CD4-positive, CD25-positive, alpha-beta regulatory T cell (primary cell): ENCODE results near the gene AFDN. TPM values are rescaled to one million over a fixed set of nuclear protein-coding genes. Genes with fewer than 3 reads are reported as not detected.

ENCODE experiments used
- ATAC-seq, 2 donors: fragments of 150-1000 bp; cut with Tn5 transposase; one replicate each; pipeline ENCODE4 v1.10.0; 2021; ENCODE audit warnings: low read depth in 2 of 2, moderate number of reproducible peaks in 2 of 2, moderate library complexity in 1 of 2
- DNase-seq, 3 donors: peaks; one replicate each; pipeline versions ENCODE4 v3.0.0 to v3.0.0-alpha.2; 2012 to 2022; ENCODE audit warnings: mixed read lengths in 1 of 3
- H3K27ac ChIP-seq: one replicate; pipeline ENCODE4 v1.7.0; 2013; ENCODE audit warnings: mild to moderate bottlenecking, low read length; ENCODE audit not compliant: insufficient read depth, poor library complexity, severe bottlenecking
- H3K27me3 ChIP-seq: one replicate; pipeline ENCODE4 v1.7.0; 2013; ENCODE audit warnings: low read length; ENCODE audit not compliant: control insufficient read depth, insufficient read depth
- H3K36me3 ChIP-seq: one replicate; pipeline ENCODE4 v1.7.0; 2013; ENCODE audit warnings: mild to moderate bottlenecking, low read length, moderate library complexity; ENCODE audit not compliant: control insufficient read depth, insufficient read depth
- H3K4me1 ChIP-seq: 2 replicates; pipeline ENCODE4 v1.7.0; 2013; ENCODE audit warnings: mild to moderate bottlenecking, low read length; ENCODE audit not compliant: insufficient read depth, control insufficient read depth, poor library complexity, severe bottlenecking
- H3K4me3 ChIP-seq: one replicate; pipeline ENCODE4 v1.7.0; 2013; ENCODE audit warnings: low read depth, mild to moderate bottlenecking, low read length, moderate library complexity
- H3K9me3 ChIP-seq, 2 experiments: 1 replicate in 1 of 2; 2 replicates in 1 of 2; pipeline ENCODE4 v1.7.0; 2013; ENCODE audit warnings: low read length in 2 of 2, mild to moderate bottlenecking in 1 of 2, moderate library complexity in 1 of 2; ENCODE audit not compliant: control insufficient read depth in 2 of 2
- H3K27ac Mint-ChIP-seq, 3 donors: one replicate each; pipeline ENCODE4 v1.8.0; 2020 to 2022; ENCODE audit warnings: mild to moderate bottlenecking in 3 of 3, mixed read lengths in 3 of 3, moderate library complexity in 2 of 3
- H3K27me3 Mint-ChIP-seq: one replicate; pipeline ENCODE4 v1.8.0; 2022; ENCODE audit warnings: mild to moderate bottlenecking, mixed read lengths
- H3K36me3 Mint-ChIP-seq: one replicate; pipeline ENCODE4 v1.8.0; 2020; ENCODE audit warnings: mixed read lengths
- H3K4me1 Mint-ChIP-seq, 4 donors: one replicate each; pipeline ENCODE4 v1.8.0; 2020 to 2022; ENCODE audit warnings: mixed read lengths in 4 of 4, mild to moderate bottlenecking in 1 of 4
- H3K4me3 Mint-ChIP-seq, 4 donors: one replicate each; pipeline ENCODE4 v1.8.0; 2020 to 2022; ENCODE audit warnings: mild to moderate bottlenecking in 4 of 4, mixed read lengths in 4 of 4, moderate library complexity in 3 of 4
- H3K9me3 Mint-ChIP-seq, 7 donors: one replicate each; pipeline ENCODE4 v1.8.0; 2020 to 2022; ENCODE audit warnings: mixed read lengths in 7 of 7, mild to moderate bottlenecking in 3 of 7, moderate library complexity in 2 of 7
- polyA plus RNA-seq, 4 donors: library from polyadenylated mRNA; unstranded; fragments of 300-500 nt; fragmentation: Illumina TruSeq; gene quantifications; one replicate each; pipeline ENCODE4 v1.2.3, GENCODE V29; 2021
- total RNA-seq: library from RNA; stranded (reverse); gene quantifications from one replicate; pipeline ENCODE4 v1.2.3, GENCODE V29; 2022

AFDN gene
- total and polyA plus RNA-seq, 5 donors from 2014 or later = 2.0 to 39.9 (median 3.1) TPM

DNA sequence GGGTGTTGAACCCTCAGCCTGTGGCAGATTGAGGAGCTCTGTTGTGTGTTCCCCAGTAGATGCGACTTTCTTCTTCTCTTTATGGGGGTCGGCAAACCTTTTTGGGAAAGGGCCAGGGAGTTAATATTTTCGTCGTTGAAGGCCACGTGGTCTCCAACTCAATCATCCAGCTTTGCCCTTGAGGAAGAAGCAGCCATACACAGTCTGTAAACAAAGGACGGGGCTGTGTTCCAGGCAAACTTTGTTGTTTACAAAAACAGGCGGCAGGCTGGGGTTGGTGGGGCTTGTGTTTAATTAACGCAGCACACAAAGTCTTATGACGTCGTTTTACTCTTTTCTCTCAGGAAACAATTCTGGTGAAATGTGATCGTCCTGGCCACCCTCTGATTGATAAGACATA lies 190.9 kb downstream of the AFDN start:
- no peaks in the 10 kb centered on the region for H3K27me3 Mint-ChIP-seq
- no peaks in the 10 kb centered on the region for H3K4me1 Mint-ChIP-seq
- no peak overlapping the region for H3K27ac Mint-ChIP-seq
- ATAC-seq (no peak), DNase-seq (no peak)
- peaks cover 0 to 8% (median 1%) of the 10 kb centered on the region in 7 donors for H3K9me3 Mint-ChIP-seq
- Histone ChIP-seq H3K9me3 (peaks cover 0 to 3% of the 10 kb centered on the region in 2 experiments), H3K4me1 (no peaks in the 10 kb centered on the region), H3K4me3 (no peak overlapping the region), H3K27me3 (no peaks in the 10 kb centered on the region), H3K36me3 (no peaks in the 10 kb centered on the region), H3K27ac (no peak overlapping the region)
- H3K4me3 Mint-ChIP-seq = no peak overlapping the region
- no peaks in the 10 kb centered on the region for H3K36me3 Mint-ChIP-seq

DNA sequence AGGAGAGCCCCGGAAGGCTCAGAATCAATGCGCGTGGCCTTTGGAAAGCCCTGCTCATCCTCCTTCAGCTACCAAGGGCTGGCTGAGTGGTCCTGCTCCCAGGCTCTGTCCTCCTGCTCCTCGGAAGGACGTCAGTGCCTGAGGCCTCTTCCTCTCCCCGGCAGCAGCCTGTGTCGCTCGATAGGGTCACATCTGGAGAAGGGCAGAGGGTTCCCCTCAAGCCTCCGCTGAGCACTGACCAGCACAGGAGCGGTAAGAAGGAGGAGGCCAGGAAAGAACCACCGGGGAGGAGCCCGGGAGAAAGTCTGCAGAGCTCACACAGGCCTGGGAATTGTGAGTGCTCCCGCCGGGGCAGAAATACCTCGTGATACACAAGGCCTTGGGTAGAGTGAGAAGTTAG lies 192.0 kb downstream of the AFDN start:
- no peak overlapping the region for H3K27ac ChIP-seq
- no peaks in the 10 kb centered on the region for H3K27me3 ChIP-seq
- no peaks in the 10 kb centered on the region for H3K36me3 ChIP-seq
- peaks cover 0 to 8% (median 1%) of the 10 kb centered on the region in 7 donors for H3K9me3 Mint-ChIP-seq
- no peaks in the 10 kb centered on the region for H3K4me1 ChIP-seq
- ATAC-seq (no peak), DNase-seq (no peak)
- H3K9me3 ChIP-seq = no peaks in the 10 kb centered on the region
- no peak overlapping the region for H3K27ac Mint-ChIP-seq
- no peaks in the 10 kb centered on the region for H3K36me3 Mint-ChIP-seq
- H3K4me3 Mint-ChIP-seq = no peak overlapping the region
- no peak overlapping the region for H3K4me3 ChIP-seq
- no peaks in the 10 kb centered on the region for H3K4me1 Mint-ChIP-seq
- no peaks in the 10 kb centered on the region for H3K27me3 Mint-ChIP-seq

DNA sequence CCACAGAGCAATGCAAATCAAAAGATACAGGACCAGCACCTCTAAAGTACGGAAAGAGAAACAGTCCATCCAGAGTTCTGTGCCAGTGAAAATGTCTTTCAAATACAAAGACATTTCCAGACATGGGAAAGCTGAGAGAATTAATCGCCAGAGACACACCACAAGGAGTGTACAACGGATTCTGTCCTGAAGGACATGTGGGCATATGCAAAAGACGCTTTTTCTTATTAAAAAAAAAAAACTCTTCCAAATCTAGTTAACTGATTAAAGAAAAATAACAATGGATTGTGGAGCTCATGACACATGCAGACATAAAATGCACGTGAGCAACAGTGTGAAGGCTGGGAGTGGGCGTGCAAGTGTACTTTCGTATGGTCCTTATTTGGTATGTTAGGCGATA lies 193.5 kb downstream of the AFDN start:
- Histone ChIP-seq H3K4me1 (no peaks in the 10 kb centered on the region), H3K27me3 (no peaks in the 10 kb centered on the region), H3K9me3 (no peaks in the 10 kb centered on the region), H3K36me3 (no peaks in the 10 kb centered on the region), H3K27ac (no peak overlapping the region), H3K4me3 (no peak overlapping the region)
- H3K36me3 Mint-ChIP-seq = no peaks in the 10 kb centered on the region
- no peaks in the 10 kb centered on the region for H3K27me3 Mint-ChIP-seq
- peaks cover 0 to 6% (median 0%) of the 10 kb centered on the region in 7 donors for H3K9me3 Mint-ChIP-seq
- DNase-seq (no peak), ATAC-seq (no peak)
- H3K4me3 Mint-ChIP-seq = no peak overlapping the region
- no peaks in the 10 kb centered on the region for H3K4me1 Mint-ChIP-seq
- H3K27ac Mint-ChIP-seq = no peak overlapping the region

DNA sequence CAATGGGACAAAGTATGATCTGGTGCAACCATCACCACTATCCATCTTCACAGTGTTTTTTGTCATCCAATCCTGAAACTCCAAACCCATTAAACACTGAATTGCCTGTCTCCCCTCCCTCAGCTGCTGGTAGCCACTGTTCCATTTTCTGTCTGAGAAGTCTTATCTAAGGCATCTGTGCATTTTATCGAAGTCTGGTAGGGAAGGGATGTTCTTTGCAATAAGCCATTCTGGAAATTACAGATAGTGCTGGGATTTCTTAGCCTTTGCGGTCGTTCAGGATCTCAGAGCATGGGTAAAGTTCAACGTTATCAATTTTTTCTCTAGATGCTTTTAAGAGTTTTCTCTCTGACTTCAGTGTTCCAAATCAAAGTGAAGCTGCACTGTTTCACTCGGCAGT lies 194.9 kb downstream of the AFDN start:
- no peaks in the 10 kb centered on the region for H3K27me3 Mint-ChIP-seq
- DNase-seq = no peak
- H3K4me3 ChIP-seq = no peak overlapping the region
- peaks cover 0 to 6% (median 0%) of the 10 kb centered on the region in 7 donors for H3K9me3 Mint-ChIP-seq
- no peak overlapping the region for H3K27ac ChIP-seq
- H3K9me3 ChIP-seq = no peaks in the 10 kb centered on the region
- no peak overlapping the region for H3K4me3 Mint-ChIP-seq
- no peaks in the 10 kb centered on the region for H3K27me3 ChIP-seq
- H3K36me3 ChIP-seq = no peaks in the 10 kb centered on the region
- no peaks in the 10 kb centered on the region for H3K36me3 Mint-ChIP-seq
- peaks cover 0 to 4% (median 0%) of the 10 kb centered on the region in 4 donors for H3K4me1 Mint-ChIP-seq
- H3K4me1 ChIP-seq = no peaks in the 10 kb centered on the region
- ATAC-seq = no peak
- no peak overlapping the region for H3K27ac Mint-ChIP-seq

Other genes starting within 250 kb of the AFDN start
- not detected for gene KIF25, start 170.8 kb downstream of the AFDN start, total RNA-seq
- gene KIF25, start 170.8 kb downstream of the AFDN start, polyA plus RNA-seq = not detected